HG03575 (cell line): ENCODE results near the gene MEIS3.
"Not testable (repeated sequence)": the region's sequence is repeated elsewhere in the genome, so short reads cannot be mapped to it uniquely, and the experiment has no call there.

Experiments used
- ATAC-seq: cut with Tn5 transposase; IDR thresholded peaks from one replicate; pipeline ENCODE4 v1.9.1; 2021; ENCODE audit not compliant: unreplicated experiment, insufficient number of reproducible peaks, low FRiP score; ENCODE audit errors: extremely low read depth

The MEIS3 gene

GRCh38 chr19:47391510-47392223 lies 27.7 kb downstream of the MEIS3 start:
- ATAC-seq = no peak

GRCh38 chr19:47390533-47391488 lies 28.5 kb downstream of the MEIS3 start:
- ATAC-seq = no peak

GRCh38 chr19:47389150-47389556 lies 30.2 kb downstream of the MEIS3 start:
- ATAC-seq = no peak

GRCh38 chr19:47388721-47389120 lies 30.6 kb downstream of the MEIS3 start:
- ATAC-seq = not testable (repeated sequence)

GRCh38 chr19:47387623-47388022 lies 31.7 kb downstream of the MEIS3 start:
- not testable (repeated sequence) for ATAC-seq

- not testable (repeated sequence) for ATAC-seq
These were observed 32.7 kb downstream of the MEIS3 start for GRCh38 chr19:47386582-47386981.

- not testable (repeated sequence) for ATAC-seq
These were observed 34.8 kb downstream of the MEIS3 start for GRCh38 chr19:47384533-47384932.

GRCh38 chr19:47383890-47384289 lies 35.4 kb downstream of the MEIS3 start:
- not testable (repeated sequence) for ATAC-seq

GRCh38 chr19:47381653-47382279 lies 37.6 kb downstream of the MEIS3 start:
- no peak for ATAC-seq

- no peak for ATAC-seq
These were observed 38.2 kb downstream of the MEIS3 start for GRCh38 chr19:47381121-47381520.

- no peak for ATAC-seq
These were observed 38.8 kb downstream of the MEIS3 start for GRCh38 chr19:47380559-47380958.

GRCh38 chr19:47379381-47379938 lies 39.9 kb downstream of the MEIS3 start:
- ATAC-seq = no peak

- no peak for ATAC-seq
These were observed 41.1 kb downstream of the MEIS3 start for GRCh38 chr19:47378246-47378645.

GRCh38 chr19:47377801-47378200 lies 41.5 kb downstream of the MEIS3 start:
- ATAC-seq = no peak

GRCh38 chr19:47377208-47377701 lies 42.1 kb downstream of the MEIS3 start:
- ATAC-seq = no peak

- ATAC-seq = no peak
These were observed 42.7 kb downstream of the MEIS3 start for GRCh38 chr19:47376589-47377144.

GRCh38 chr19:47375694-47376588 lies 43.4 kb downstream of the MEIS3 start:
- ATAC-seq = no peak
